ENCODE measurements around the gene C22orf15. TPM values are rescaled to one million over a fixed set of nuclear protein-coding genes. Genes with fewer than 3 reads are reported as not detected.

The C22orf15 gene
- total RNA-seq, 1 donor from 2014 or later = not detected

- Histone ChIP-seq H3K9me3 (no peaks in the 10 kb centered on the region), H3K36me3 (no peaks in the 10 kb centered on the region), H3K4me1 (no peaks in the 10 kb centered on the region), H3K4me3 (no peak overlapping the region), H3K27ac (no peak overlapping the region), H3K27me3 (no peaks in the 10 kb centered on the region)
- no peak for DNase-seq (ENCODE audit: low spot score in 2 of 2)
- intact Hi-C loops (cut with DNase I) = no loop called here
- TF ChIP-seq, protein P1, sequence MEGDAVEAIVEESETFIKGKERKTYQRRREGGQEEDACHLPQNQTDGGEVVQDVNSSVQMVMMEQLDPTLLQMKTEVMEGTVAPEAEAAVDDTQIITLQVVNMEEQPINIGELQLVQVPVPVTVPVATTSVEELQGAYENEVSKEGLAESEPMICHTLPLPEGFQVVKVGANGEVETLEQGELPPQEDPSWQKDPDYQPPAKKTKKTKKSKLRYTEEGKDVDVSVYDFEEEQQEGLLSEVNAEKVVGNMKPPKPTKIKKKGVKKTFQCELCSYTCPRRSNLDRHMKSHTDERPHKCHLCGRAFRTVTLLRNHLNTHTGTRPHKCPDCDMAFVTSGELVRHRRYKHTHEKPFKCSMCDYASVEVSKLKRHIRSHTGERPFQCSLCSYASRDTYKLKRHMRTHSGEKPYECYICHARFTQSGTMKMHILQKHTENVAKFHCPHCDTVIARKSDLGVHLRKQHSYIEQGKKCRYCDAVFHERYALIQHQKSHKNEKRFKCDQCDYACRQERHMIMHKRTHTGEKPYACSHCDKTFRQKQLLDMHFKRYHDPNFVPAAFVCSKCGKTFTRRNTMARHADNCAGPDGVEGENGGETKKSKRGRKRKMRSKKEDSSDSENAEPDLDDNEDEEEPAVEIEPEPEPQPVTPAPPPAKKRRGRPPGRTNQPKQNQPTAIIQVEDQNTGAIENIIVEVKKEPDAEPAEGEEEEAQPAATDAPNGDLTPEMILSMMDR (IDR thresholded peaks at IDR 0.05) = no peak
Measured at GRCh38 chr22:23755711-23756110, 7.1 kb upstream of the C22orf15 start.

DNA sequence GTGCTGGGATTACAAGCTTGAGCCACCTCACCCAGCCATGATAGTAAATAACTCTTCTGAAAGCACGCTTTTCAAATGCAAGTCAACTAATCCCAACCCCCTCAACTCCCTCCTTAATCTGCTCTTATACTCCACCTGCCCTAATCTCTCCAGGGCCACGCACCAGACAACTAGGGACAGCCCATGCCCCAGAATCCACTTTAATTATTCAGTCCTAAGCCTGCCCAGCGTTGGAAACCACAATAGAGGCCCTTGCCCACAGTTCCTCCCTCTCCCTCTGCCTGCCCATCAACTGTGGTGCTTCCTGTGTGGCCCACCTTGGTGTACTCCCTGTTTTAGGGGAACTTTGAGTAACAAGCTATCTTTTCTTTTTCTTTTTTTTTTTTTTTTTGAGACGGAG lies 5.9 kb upstream of the C22orf15 start:
- Histone ChIP-seq H3K4me3 (no peak overlapping the region), H3K27me3 (no peaks in the 10 kb centered on the region), H3K9me3 (no peaks in the 10 kb centered on the region), H3K4me1 (no peaks in the 10 kb centered on the region), H3K27ac (no peak overlapping the region), H3K36me3 (no peaks in the 10 kb centered on the region)
- TF ChIP-seq, protein P1 (IDR thresholded peaks at IDR 0.05) = no peak
- DNase-seq (ENCODE audit: low spot score in 2 of 2) = no peak
- intact Hi-C loops (cut with DNase I) = no loop called here

- intact Hi-C loops (cut with DNase I) = no loop called here
- TF ChIP-seq, protein P1 (IDR thresholded peaks at IDR 0.05) = no peak
- no peak overlapping the region for H3K27ac ChIP-seq
- no peak overlapping the region for H3K4me3 ChIP-seq
- H3K9me3 ChIP-seq = no peaks in the 10 kb centered on the region
- no peaks in the 10 kb centered on the region for H3K36me3 ChIP-seq
- H3K4me1 ChIP-seq = peaks cover 9 to 10% of the 10 kb centered on the region in 2 donors
- DNase-seq (ENCODE audit: low spot score in 2 of 2) = no peak
- H3K27me3 ChIP-seq = no peaks in the 10 kb centered on the region
Measured at GRCh38 chr22:23759566-23759965, 3.2 kb upstream of the C22orf15 start.

DNA sequence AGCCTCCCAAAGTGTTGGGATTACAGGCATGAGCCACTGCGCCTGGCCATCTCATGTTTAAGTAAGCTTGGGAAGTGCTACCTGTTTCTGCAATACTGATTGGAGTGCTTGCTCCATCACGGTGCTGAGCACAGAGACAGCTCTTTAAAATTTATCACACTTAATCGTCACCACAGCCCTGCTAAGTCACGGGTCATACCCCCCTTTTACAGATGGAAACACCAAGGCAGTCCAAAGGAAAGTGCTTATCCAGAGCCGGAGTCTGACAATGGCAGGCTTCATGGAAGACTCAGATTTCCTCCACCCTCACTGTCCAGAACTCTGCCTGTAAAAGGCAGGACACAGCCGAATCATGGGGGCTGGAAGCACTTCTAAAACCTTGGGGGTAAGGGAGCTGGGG lies 2.7 kb upstream of the C22orf15 start:
- DNase-seq (ENCODE audit: low spot score in 2 of 2) = no peak
- no peak overlapping the region for H3K4me3 ChIP-seq
- TF ChIP-seq, protein P1 (IDR thresholded peaks at IDR 0.05) = no peak
- no peaks in the 10 kb centered on the region for H3K9me3 ChIP-seq
- H3K27me3 ChIP-seq = no peaks in the 10 kb centered on the region
- H3K36me3 ChIP-seq = no peaks in the 10 kb centered on the region
- peaks cover 9 to 10% of the 10 kb centered on the region in 2 donors for H3K4me1 ChIP-seq
- intact Hi-C loops (cut with DNase I) = no loop called here
- no peak overlapping the region for H3K27ac ChIP-seq

DNA sequence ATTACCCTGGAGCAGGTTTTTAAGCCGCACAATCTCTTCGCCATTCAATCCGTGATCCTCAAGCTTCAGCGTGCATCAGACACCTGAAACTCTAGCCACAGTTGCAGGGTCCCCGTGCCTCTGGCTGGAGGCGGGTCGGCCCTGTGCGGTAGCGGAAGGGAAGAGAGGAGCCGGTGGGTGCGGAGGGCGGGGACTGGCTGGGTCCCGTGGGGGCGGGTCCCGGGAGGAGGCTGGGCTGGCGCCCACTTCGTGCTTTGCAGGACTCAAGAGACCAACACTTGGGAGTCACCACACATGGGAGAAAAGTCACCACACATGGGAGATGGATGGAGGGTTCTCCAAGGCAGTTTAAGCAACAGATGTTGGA lies 772 bp downstream of the C22orf15 start:
- Histone ChIP-seq H3K4me3 (peak overlapping the region; percentile 16 to 57), H3K27me3 (no peaks in the 10 kb centered on the region), H3K4me1 (peaks cover 9 to 18% of the 10 kb centered on the region in 2 donors), H3K27ac (no peak overlapping the region), H3K9me3 (no peaks in the 10 kb centered on the region), H3K36me3 (no peaks in the 10 kb centered on the region)
- TF ChIP-seq, protein P1 (IDR thresholded peaks at IDR 0.05) = no peak
- intact Hi-C loops (cut with DNase I) = no loop called here
- no peak for DNase-seq (ENCODE audit: low spot score in 2 of 2)

DNA sequence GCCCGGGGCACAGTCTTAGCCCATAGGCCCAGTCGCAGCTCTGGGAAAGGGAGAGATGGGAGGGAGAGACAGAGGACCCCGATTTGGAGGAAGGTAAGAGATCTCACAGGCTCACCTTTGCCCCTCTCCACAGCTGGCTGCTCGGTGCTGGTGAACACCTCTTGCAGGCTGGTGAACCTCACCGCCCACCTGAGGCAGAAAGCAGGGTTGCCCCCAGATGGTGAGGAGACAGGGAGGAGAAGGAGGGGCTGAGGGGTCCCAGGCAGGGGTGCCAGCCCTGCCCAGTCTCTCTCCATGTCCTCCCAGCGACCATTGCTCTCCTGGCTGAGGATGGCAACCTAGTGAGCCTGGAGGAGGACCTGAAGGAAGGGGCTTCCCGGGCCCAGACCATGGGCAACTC lies 1.2 kb downstream of the C22orf15 start:
- H3K27me3 ChIP-seq = no peaks in the 10 kb centered on the region
- H3K4me3 ChIP-seq = peak overlapping the region in 1 of 2 donors; percentile 57
- no peaks in the 10 kb centered on the region for H3K9me3 ChIP-seq
- peaks cover 9 to 22% of the 10 kb centered on the region in 2 donors for H3K4me1 ChIP-seq
- H3K27ac ChIP-seq = no peak overlapping the region
- TF ChIP-seq, protein P1 (IDR thresholded peaks at IDR 0.05) = no peak
- intact Hi-C loops (cut with DNase I) = no loop called here
- H3K36me3 ChIP-seq = no peaks in the 10 kb centered on the region
- DNase-seq (ENCODE audit: low spot score in 2 of 2) = no peak

Data from ascending aorta (tissue), 2 donors.